Pancreas (tissue), 10 donors: ENCODE measurements around the gene MEG3. TPM values are rescaled to one million over a fixed set of nuclear protein-coding genes. Genes with fewer than 3 reads are reported as not detected.

ENCODE experiments used
- ATAC-seq, 4 donors: fragments of 200-7000 bp; cut with Tn5 transposase; one replicate each; pipeline versions ENCODE4 v1.8.0 to v1.9.1; 2020; ENCODE audit warnings: mild to moderate bottlenecking in 4 of 4, moderate library complexity in 4 of 4
- DNase-seq, 6 donors: peaks; one replicate each; pipeline ENCODE4 v3.0.0-alpha.2; 2020
- FAIRE-seq: peaks from 2 replicates; lab custom pipeline; 2012; peaks lifted over from hg19 to GRCh38; lab: Jason Lieb, UNC
- H3K27ac ChIP-seq, 4 donors: fragments of 200-600 bp; sonication (generic); 1 replicate in 3 of 4; 2 replicates in 1 of 4; pipeline versions ENCODE4 v1.5.0 to v1.8.0; 2020
- H3K27me3 ChIP-seq, 4 donors: fragments of 200-600 bp; one replicate each; pipeline ENCODE4 v1.8.0; 2021
- H3K36me3 ChIP-seq, 3 donors: fragments of 200-600 bp; sonication (generic) in 1 of 3; one replicate each; pipeline versions ENCODE4 v1.5.0 to v1.8.0; 2020 to 2021
- H3K4me1 ChIP-seq, 3 donors: fragments of 200-600 bp; one replicate each; pipeline ENCODE4 v1.8.0; 2021
- H3K4me3 ChIP-seq, 4 donors: fragments of 200-600 bp; sonication (generic) in 2 of 4; one replicate each; pipeline versions ENCODE4 v1.5.0 to v1.8.0; 2020 to 2021
- H3K9me3 ChIP-seq, 4 donors: fragments of 200-600 bp; one replicate each; pipeline ENCODE4 v1.8.0; 2021
- WGBS, 2 donors: extraction: QIAGEN DNeasy Blood & Tissue Kit; methylation state at CpG; one replicate each; pipeline ENCODE4 v1.1.7; 2013; 5-methylcytosine and 5-hydroxymethylcytosine counted together
- intact Hi-C, 3 donors: fragments of 100-400 bp; cut with DNase I; formaldehyde crosslinking; loops; one replicate each; pipeline versions ENCODE4 v1.11.1 to v1.14.2; 2022
- polyA plus RNA-seq, 2 donors: library from polyadenylated mRNA; stranded (reverse); fragments of 200-250 nt; gene quantifications; one replicate each; pipeline ENCODE4 v1.2.3, GENCODE V29; 2013
- total RNA-seq, 6 donors: library from RNA; stranded (reverse); fragmentation: NEBNext Ultra II Directional in 4 of 6; extraction: Animal tissue kit (Norgen Biotek cat#: 25700) in 4 of 6; gene quantifications; one replicate each; pipeline versions ENCODE4 v1.2.1 to v1.2.4, GENCODE V29; 2021 to 2023
- TF ChIP-seq, protein P1 (sequence below), 4 donors: fragments of 200-600 bp; sonication (generic) in 3 of 4; IDR thresholded peaks; one replicate each; pipeline versions ENCODE4 v1.5.0 to v1.8.0; 2021; ENCODE audit warnings: antibody characterized with exemption in 4 of 4
- donor health status: healthy with polysubstance abuse.
- donor health status: DM: no; HTN: no; CAD: no; lungs with moderate emphysema.
- donor health status: DM: no; HTN: no; CAD: no.
- donor health status: control.
- donor health status: control.
- donor health status: Bipolar disorder and iron deficiency.
- donor health status: DM: yes; HTN: yes; CAD: no.
- donor health status: DM: no; HTN: no; CAD: no.
- donor health status: DM: no; HTN: no; CAD: no.
- donor health status: DM: yes; HTN: yes; CAD: no.

MEG3 gene
- total and polyA plus RNA-seq, 8 donors = 78.8 to 1,150 (median 332) TPM

DNA sequence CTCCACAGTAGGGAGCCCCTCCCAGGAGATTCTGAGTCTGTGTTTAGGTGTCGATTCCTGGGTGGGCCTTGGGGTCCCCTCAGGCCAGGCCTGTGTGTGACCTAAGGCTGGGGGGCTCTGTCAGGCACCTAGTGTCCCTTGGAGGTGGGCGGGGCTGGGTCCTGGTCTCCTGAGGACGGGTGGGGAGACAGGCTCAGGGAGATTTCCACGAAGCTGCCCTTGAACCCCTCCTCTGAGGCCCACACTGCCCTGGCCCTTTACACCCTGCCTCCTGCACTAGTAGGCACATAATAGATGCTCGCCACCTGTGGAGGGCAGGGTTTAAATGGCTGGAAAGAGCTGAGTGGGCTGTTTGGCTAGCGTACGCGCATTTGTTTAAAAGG lies 32.9 kb downstream of the MEG3 start:
- TF ChIP-seq, protein P1, sequence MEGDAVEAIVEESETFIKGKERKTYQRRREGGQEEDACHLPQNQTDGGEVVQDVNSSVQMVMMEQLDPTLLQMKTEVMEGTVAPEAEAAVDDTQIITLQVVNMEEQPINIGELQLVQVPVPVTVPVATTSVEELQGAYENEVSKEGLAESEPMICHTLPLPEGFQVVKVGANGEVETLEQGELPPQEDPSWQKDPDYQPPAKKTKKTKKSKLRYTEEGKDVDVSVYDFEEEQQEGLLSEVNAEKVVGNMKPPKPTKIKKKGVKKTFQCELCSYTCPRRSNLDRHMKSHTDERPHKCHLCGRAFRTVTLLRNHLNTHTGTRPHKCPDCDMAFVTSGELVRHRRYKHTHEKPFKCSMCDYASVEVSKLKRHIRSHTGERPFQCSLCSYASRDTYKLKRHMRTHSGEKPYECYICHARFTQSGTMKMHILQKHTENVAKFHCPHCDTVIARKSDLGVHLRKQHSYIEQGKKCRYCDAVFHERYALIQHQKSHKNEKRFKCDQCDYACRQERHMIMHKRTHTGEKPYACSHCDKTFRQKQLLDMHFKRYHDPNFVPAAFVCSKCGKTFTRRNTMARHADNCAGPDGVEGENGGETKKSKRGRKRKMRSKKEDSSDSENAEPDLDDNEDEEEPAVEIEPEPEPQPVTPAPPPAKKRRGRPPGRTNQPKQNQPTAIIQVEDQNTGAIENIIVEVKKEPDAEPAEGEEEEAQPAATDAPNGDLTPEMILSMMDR (IDR thresholded peaks at IDR 0.05) = no peak
- 75 to 79% methylated on average over 8 of the region's 8 CpGs for WGBS, 2 donors

DNA sequence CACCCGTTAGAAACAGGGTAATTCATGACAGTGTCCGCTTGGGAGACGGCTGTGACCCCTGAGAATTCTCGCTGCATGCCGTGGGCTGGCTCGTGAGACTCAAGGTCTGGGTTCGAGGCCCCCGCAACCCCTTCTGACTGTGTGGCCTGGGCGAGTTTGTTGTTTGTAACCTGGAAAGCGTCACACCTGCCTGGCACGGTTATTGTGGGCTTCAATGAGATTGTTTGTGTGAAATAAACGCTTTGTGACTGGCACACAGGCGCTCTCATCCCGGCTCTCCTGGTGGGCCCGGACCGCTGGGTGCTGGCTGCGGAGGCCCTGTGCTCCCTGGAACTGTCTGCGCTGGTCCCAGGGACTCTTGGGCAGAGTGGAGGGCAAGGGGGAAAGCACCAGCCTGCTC lies 33.9 kb downstream of the MEG3 start:
- TF ChIP-seq, protein P1 (IDR thresholded peaks at IDR 0.05) = no peak
- FAIRE-seq (no peak), DNase-seq (peak in 1 of 6 donors; percentile 25), ATAC-seq (no peak)
- intact Hi-C loops = loop anchor here in 1 of 3 donors (10.0 kb wide), 1 partner anchor 765 kb away; no protein-coding TSS in a partner anchor
- H3K4me1 ChIP-seq = no peaks in the 10 kb centered on the region
- WGBS, 2 donors = 80 to 86% methylated on average over 18 of the region's 18 CpGs
- no peak overlapping the region for H3K27ac ChIP-seq
- no peaks in the 10 kb centered on the region for H3K27me3 ChIP-seq
- H3K9me3 ChIP-seq = no peaks in the 10 kb centered on the region
- H3K36me3 ChIP-seq = no peaks in the 10 kb centered on the region
- no peak overlapping the region for H3K4me3 ChIP-seq

More for the DNA sequence above, 32.9 kb downstream of the MEG3 start:
- FAIRE-seq (no peak), ATAC-seq (peak in 1 of 4 donors; percentile 8), DNase-seq (peak in 2 of 6 donors; percentile 41 to 53)
- intact Hi-C loops = loop anchor here in 1 of 3 donors (10.0 kb wide), 1 partner anchor 766 kb away; no protein-coding TSS in a partner anchor
- H3K9me3 ChIP-seq = no peaks in the 10 kb centered on the region
- no peaks in the 10 kb centered on the region for H3K4me1 ChIP-seq
- no peaks in the 10 kb centered on the region for H3K36me3 ChIP-seq
- no peak overlapping the region for H3K27ac ChIP-seq
- no peak overlapping the region for H3K4me3 ChIP-seq
- H3K27me3 ChIP-seq = no peaks in the 10 kb centered on the region

DNA sequence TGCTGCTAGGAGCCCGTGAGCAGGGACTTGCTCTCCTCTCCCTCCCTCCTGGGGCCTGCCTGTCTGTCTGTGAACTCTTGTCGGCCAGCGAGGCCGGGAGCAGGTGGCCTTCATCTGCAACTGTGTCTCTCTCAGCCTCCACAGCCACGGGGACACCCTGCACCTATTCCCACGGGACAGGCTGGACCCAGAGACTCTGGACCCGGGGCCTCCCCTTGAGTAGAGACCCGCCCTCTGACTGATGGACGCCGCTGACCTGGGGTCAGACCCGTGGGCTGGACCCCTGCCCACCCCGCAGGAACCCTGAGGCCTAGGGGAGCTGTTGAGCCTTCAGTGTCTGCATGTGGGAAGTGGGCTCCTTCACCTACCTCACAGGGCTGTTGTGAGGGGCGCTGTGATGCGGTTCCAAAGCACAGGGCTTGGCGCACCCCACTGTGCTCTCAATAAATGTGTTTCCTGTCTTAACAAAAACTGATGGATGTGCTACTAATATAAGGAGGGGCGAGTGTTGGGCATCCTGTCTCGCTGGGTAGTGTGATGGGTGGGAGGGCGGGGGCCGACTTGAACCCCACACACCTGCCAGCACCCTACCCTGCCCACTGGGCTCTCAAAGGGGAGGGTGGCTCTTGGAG lies 34.8 kb downstream of the MEG3 start:
- DNase-seq = peak in 2 of 6 donors; percentile 37 to 48

DNA sequence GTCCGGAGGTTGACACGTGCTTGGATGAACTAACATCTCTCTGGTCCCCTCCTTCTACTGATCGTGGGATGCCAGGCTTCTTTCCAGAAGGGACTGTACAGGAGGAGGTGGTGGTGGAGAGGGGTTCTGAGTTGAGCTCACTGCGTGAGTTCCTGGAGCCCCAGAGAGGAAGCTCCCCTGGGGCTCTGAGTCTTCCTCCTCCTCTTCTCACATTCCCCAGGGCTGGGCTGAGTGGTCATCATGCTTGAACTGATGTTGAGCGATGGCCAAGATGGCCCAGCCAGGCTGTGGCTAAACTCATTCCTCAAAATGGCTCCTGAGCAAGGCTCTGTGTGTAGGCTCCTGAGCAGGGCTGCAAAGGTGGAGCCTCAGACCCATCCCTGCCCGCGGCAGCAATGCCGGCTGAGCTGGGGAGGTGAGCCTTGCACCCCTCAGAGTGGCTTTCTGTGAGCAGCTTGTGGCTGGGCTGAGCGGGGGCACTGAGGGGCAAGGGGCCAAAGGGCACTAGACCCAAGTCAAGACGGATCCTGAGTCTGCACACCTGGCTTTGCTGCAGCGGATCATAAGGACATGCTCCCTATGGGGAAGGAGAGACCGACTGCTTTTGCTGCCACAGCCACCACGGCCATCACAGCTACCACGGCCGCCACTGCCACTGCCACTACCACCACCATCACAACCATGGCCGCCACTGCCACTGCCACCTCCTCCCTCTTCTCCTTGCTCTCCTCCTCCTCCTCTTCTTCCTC lies 35.4 kb downstream of the MEG3 start:
- ATAC-seq = no peak
- intact Hi-C loops = no loop called here
- WGBS, 2 donors = 87 to 91% methylated on average over 16 of the region's 16 CpGs
- H3K36me3 ChIP-seq = no peaks in the 10 kb centered on the region
- no peaks in the 10 kb centered on the region for H3K4me1 ChIP-seq
- DNase-seq = peak in 2 of 6 donors; percentile 39 to 46
- no peaks in the 10 kb centered on the region for H3K9me3 ChIP-seq
- H3K4me3 ChIP-seq = no peak overlapping the region
- TF ChIP-seq, protein P1 (IDR thresholded peaks at IDR 0.05) = no peak
- H3K27ac ChIP-seq = no peak overlapping the region
- no peaks in the 10 kb centered on the region for H3K27me3 ChIP-seq
- no peak for FAIRE-seq

More for the DNA sequence above, 34.8 kb downstream of the MEG3 start:
- Histone ChIP-seq H3K9me3 (no peaks in the 10 kb centered on the region), H3K27me3 (no peaks in the 10 kb centered on the region), H3K27ac (no peak overlapping the region), H3K4me3 (no peak overlapping the region), H3K4me1 (no peaks in the 10 kb centered on the region), H3K36me3 (no peaks in the 10 kb centered on the region)
- ATAC-seq (peak in 1 of 4 donors; percentile 3), FAIRE-seq (no peak)
- WGBS, 2 donors = 72 to 78% methylated on average over 17 to 19 of the region's 19 CpGs
- TF ChIP-seq, protein P1 (IDR thresholded peaks at IDR 0.05) = no peak
- intact Hi-C loops = no loop called here

DNA sequence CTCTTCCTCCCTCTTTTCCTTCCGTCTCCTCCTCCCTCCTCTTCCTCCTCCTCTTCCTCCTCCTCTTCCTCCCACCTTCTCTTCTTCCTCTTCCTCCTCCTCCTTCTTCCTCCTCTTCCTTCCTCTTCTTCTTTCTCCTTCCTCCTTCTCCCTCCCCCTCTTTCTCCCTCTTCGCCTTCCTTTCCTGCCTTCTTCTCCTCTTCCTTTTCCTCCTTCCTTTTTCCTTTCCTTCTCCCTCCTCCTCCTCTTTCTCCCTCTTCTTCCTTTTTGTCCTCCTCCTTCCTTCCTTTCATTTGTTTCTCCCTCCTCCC lies 36.0 kb downstream of the MEG3 start:
- no peak for DNase-seq
- H3K4me1 ChIP-seq = no peaks in the 10 kb centered on the region
- H3K9me3 ChIP-seq = no peaks in the 10 kb centered on the region
- intact Hi-C loops = no loop called here
- H3K27ac ChIP-seq = no peak overlapping the region
- no peak for ATAC-seq
- TF ChIP-seq, protein P1 (IDR thresholded peaks at IDR 0.05) = no peak
- 81 to 83% methylated on average over 2 of the region's 2 CpGs for WGBS, 2 donors
- no peak for FAIRE-seq
- H3K4me3 ChIP-seq = no peak overlapping the region
- no peaks in the 10 kb centered on the region for H3K36me3 ChIP-seq
- no peaks in the 10 kb centered on the region for H3K27me3 ChIP-seq
